Suprapubic skin (tissue), 4 donors: ENCODE measurements around the gene GGACT.

ENCODE experiments used
- EP300 ChIP-seq: sonication (generic); formaldehyde crosslinking; IDR thresholded peaks from one replicate; pipeline ENCODE4 v1.6.1; 2017; ENCODE audit warnings: antibody characterized with exemption
- POLR2A ChIP-seq, 2 donors: fragments of 450-650 bp; IDR thresholded peaks; one replicate each; pipeline ENCODE4 v1.6.1; 2017; ENCODE audit warnings: antibody characterized with exemption in 2 of 2, mild to moderate bottlenecking in 2 of 2, moderate library complexity in 2 of 2
- POLR2AphosphoS5 ChIP-seq, 3 donors: sonication (generic); formaldehyde crosslinking; IDR thresholded peaks; one replicate each; pipeline ENCODE4 v1.6.1; 2017; ENCODE audit warnings: antibody characterized with exemption in 3 of 3
- TF ChIP-seq, protein P1 (sequence below), 2 donors: fragments of 200-600 bp in 1 of 2; fragments of 450-650 bp in 1 of 2; sonication (generic) in 1 of 2; IDR thresholded peaks; one replicate each; pipeline ENCODE4 v1.5.1; 2016 to 2019; ENCODE audit warnings: antibody characterized with exemption in 2 of 2, mild to moderate bottlenecking in 1 of 2, moderate library complexity in 1 of 2

DNA sequence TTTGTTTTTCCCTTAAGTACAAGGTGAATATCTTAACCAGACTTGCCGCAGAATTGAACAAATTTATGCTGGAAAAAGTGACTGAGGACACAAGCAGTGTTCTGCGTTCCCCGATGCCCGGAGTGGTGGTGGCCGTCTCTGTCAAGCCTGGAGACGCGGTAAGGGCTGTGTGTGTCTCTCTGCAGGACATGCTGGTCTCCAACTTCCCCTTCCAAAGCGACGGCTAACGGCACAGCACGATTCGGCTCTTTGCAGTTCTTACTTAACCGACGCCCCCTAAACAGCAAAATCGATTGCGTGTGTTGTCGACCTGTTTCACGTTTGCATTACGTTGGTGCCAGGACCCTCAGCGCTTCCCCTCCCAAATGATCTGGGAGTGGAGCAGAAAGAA is 73.2 kb downstream of the GGACT start:
- TF ChIP-seq, protein P1, sequence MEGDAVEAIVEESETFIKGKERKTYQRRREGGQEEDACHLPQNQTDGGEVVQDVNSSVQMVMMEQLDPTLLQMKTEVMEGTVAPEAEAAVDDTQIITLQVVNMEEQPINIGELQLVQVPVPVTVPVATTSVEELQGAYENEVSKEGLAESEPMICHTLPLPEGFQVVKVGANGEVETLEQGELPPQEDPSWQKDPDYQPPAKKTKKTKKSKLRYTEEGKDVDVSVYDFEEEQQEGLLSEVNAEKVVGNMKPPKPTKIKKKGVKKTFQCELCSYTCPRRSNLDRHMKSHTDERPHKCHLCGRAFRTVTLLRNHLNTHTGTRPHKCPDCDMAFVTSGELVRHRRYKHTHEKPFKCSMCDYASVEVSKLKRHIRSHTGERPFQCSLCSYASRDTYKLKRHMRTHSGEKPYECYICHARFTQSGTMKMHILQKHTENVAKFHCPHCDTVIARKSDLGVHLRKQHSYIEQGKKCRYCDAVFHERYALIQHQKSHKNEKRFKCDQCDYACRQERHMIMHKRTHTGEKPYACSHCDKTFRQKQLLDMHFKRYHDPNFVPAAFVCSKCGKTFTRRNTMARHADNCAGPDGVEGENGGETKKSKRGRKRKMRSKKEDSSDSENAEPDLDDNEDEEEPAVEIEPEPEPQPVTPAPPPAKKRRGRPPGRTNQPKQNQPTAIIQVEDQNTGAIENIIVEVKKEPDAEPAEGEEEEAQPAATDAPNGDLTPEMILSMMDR (IDR thresholded peaks at IDR 0.05), result no peak
- no peak for TF ChIP-seq POLR2AphosphoS5 (IDR thresholded peaks at IDR 0.05)
- TF ChIP-seq POLR2A (IDR thresholded peaks at IDR 0.05), result no peak
- no peak for TF ChIP-seq EP300
